Adipose tissue (tissue), 3 donors: Measurements from ENCODE around the gene MIDN. TPM values are rescaled to one million over a fixed set of nuclear protein-coding genes. Genes with fewer than 3 reads are reported as not detected.

ENCODE experiments used
- H3K27ac ChIP-seq: one replicate; pipeline ENCODE4 v1.5.1; 2013; ENCODE audit warnings: low read depth, low read length
- WGBS, 3 donors: extraction: QIAGEN DNeasy Blood & Tissue Kit; methylation state at CpG; one replicate each; pipeline ENCODE4 v1.1.7; 2013; 5-methylcytosine and 5-hydroxymethylcytosine counted together
- polyA plus RNA-seq, 3 donors: library from polyadenylated mRNA; stranded (reverse); fragments of 200-250 nt; gene quantifications; one replicate each; pipeline ENCODE4 v1.2.3, GENCODE V29; 2013
- donor health status: healthy with polysubstance abuse.
- donor health status: Bipolar disorder and iron deficiency.
- donor health status: healthy.

The MIDN gene
- polyA plus RNA-seq, 3 donors, result 22.8 to 95.5 (median 75.0) TPM

DNA sequence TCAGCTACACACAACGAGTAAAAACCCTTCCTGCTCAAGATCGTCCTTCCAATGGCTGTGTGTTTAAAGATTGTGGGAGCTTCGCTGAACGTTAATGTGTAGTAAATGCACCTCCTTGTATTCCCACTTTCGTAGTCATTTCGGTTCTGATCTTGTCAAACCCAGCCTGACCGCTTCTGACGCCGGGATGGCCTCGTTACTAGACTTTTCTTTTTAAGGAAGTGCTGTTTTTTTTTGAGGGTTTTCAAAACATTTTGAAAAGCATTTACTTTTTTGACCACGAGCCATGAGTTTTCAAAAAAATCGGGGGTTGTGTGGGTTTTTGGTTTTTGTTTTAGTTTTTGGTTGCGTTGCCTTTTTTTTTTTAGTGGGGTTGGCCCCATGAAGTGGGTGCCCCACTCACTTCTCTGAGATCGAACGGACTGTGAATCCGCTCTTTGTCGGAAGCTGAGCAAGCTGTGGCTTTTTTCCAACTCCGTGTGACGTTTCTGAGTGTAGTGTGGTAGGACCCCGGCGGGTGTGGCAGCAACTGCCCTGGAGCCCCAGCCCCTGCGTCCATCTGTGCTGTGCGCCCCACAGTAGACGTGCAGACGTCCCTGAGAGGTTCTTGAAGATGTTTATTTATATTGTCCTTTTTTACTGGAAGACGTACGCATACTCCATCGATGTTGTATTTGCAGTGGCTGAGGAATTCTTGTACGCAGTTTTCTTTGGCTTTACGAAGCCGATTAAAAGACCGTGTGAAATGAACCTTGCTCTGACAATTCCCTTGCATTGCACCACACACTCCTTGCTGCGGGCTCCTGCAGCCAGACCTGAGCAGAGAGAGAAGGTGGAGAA, 24.3 kb downstream of the MIDN start:
- H3K27ac ChIP-seq, result no peak overlapping the region

DNA sequence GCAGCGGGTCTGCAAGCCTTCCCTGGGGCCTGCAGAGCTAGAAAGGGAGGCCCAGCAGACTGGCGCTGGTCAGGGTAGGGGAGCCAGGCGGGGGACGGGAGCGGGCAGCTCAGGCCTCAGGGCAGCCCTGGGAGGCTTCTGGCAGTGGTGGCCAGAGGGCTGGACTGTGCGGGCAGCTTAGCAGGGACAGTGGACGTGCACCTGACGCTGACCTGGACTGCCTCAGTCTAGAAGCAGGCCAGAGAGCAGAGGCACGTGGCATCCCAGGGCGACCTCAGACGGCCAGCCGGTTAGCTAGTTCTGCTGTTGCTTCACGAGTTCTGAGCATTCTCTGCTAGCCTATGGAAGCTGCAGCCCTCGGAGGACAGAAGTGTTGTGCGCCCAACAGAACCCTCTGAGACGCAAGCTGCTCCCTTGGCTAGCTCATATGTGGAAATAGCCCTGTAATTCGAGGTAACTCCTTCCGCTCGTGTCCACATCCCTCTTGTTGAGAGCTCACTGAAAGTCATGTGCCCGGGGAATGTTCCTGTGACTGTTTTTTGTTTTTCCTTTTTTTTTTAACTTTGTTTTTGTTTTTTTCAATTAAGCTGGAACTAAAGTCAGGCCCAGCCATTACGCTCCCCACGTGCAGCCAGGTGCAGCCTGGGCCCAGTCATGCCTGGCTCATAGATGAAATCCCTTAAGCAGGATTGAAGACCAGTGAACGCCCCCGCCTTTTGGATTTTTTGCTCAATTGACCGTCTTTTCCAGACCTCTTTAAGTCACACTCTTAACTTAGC, 25.1 kb downstream of the MIDN start:
- 63 to 74% (median 65%) methylated on average over 25 of the region's 25 CpGs for WGBS, 3 donors
- H3K27ac ChIP-seq, result no peak overlapping the region

More for the DNA sequence above, 24.3 kb downstream of the MIDN start:
- 70 to 71% (median 70%) methylated on average over 33 of the region's 33 CpGs for WGBS, 3 donors

DNA sequence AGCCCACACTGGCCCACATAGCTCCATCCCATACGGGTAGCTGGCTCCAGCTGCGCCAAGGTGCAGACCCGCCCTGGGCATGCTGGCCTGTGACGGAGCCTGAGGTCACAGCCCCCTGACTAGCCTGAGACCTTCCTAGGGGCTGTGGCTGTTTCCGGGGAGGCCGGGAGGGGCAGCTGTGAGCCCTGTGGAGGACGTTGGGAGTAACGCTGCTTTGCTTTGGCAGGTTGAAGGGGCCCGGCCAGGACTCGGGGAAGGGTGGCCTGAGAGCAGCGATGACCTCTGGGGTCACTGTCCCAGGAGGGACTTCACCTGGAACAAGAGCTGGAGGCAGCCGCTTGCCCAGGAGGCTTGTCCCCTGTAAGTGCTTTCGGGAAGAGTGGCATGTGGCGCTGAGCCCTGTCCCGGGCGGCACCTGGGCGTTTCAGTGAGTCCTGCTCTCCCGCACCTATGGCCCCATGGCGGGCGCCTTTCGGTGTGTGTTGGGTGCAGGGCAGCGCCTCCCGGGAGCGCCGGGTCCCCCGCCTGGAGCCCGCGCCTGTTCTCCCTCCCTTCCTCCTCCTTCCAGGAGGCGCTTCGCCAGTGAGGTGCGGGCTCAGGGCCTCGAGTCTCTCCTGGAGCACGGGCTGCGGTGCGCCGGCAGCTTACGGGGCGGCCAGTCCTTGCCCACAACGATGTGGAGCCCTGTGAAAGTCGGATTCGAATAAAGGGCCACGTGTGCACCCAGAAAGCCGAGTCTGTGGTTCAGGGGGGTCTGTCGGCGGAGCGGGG, 25.9 kb downstream of the MIDN start:
- H3K27ac ChIP-seq, result no peak overlapping the region
- WGBS, 3 donors, result 77 to 85% (median 83%) methylated on average over 36 to 46 of the region's 46 CpGs

DNA sequence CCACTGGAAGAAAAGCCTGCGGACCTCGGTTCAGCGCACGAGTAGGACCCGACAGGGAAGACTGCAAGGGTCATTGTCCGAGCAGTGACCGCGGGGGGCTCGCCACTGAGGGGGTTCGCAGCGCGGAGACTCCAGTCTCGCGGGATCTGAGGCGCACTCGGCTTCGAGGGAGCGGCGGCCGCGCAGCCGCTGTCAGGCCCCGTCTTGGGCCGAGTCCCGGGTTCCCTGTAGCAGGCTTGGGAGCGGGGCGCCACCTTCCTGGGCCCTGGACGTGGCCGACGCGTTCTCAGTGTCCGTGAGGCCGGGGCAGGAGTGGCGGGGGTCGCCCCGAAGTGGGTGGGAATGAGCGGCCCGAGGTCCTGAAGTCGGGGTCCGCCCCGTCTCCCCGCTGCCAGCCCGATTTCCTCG, 26.5 kb downstream of the MIDN start:
- peak overlapping the region; percentile 34 for H3K27ac ChIP-seq
- WGBS, 3 donors, result 16 to 39% (median 26%) methylated on average over 41 to 44 of the region's 44 CpGs

DNA sequence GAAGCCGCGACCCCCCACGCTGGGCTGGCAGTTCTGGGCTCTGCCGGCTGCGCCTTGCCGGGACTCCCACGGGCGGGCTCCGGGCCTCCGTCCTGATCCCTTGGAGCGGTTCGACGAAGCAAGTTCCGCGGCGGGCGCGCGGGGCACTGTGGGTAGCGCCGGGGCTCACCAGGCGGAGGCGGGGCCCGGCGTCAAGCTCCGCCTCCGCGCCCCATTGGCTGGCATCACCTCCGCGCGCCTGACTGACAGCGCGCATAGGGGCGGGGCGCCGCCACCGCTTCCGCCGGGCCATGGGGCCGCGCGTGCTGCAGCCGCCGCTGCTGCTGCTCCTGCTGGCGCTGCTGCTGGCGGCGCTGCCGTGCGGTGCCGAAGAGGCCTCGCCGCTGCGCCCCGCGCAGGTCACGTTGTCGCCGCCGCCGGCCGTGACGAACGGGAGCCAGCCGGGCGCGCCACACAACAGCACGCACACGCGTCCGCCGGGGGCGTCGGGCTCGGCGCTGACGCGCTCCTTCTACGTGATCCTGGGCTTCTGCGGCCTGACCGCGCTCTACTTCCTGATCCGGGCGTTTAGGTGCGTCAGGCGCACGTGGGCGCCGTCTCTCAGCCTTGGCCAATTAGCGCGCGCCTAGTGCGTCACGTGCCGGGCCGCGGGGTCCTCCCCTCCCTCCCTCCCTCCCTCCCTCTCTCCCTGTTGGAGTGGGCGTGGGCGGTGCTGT, 27.0 kb downstream of the MIDN start, which contains the start of gene FAM174C:
Gene FAM174C (plus strand): TSS at position 271 of the 716 bp plus-strand sequence. CDS start 20 bp downstream, at position 291.
- WGBS, 3 donors, result 0 to 1% (median 0%) methylated on average over 68 to 98 of the region's 98 CpGs
- H3K27ac ChIP-seq, result peak within 1 kb of the TSS; percentile 67

DNA sequence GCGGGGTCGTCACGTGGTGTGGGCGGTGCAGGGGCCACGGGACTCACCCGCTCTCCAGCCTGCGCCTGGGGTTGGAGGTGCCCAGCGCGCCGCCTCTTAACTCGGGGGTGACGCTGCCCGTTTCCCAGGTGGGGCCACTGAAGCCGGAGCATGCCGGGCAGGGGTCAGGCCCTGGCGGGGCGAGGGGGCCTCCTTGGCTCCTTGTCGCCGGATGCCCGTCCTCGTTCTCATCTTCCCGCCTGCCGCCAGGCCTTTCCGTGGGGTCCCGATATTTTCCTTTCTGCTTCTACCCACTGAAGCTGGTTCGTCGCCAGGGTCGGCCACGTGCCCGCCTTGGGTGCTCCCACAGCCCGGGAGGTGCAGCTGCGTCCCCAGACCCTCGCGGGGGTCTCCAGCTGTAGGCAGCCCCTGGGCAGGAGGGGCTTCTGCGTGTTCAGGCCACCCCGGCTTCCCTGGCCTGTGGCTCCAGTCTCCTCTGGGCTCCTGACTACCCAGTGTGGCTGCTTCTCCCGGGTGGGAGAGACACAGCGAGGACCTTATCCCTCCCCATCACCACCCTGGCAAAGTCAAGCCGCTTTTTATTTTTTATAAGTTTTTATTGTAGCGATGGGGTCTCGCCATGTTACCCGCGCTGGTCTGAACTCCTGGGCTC, 27.7 kb downstream of the MIDN start:
- 9 to 11% (median 9%) methylated on average over 34 to 43 of the region's 43 CpGs for WGBS, 3 donors
- H3K27ac ChIP-seq, result peak overlapping the region; percentile 67

DNA sequence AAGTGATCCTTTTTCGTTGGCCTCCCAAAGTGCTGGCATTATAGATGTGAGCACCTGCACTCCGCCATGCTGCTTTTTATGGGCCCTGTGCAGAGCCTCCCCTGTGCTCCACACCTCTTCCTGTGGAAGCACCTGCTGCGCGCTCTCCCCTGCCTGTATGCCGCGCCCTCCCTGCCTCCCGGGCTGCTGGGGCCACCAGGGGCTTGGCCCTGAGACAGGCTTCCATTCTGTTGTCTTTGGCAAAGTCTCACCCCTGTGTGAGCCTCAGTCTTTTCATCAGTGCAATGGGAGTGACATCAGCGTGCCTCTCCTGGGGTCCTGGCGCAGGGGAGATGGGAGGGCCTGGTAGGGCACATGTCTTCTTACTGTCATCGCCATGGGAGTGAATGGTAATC, 28.2 kb downstream of the MIDN start:
- no peak overlapping the region for H3K27ac ChIP-seq
- WGBS, 3 donors, result 59 to 68% (median 63%) methylated on average over 10 of the region's 10 CpGs

DNA sequence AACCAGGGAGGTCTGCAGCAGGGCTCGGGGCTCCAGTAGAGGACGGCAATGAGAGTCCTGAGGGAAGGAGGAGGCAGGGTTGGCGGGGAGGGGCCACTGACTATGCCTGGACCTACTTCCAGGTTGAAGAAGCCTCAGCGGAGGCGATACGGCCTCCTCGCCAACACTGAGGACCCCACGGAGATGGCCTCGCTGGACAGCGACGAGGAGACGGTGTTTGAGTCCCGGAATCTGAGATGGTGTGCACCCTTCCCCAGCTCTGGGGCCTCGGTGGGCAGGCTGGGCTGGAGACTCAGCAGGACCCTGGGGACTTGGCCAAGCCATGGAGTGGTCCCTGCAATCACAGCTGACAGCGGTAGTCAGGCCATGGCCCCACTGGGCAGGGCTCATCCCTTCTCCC, 28.7 kb downstream of the MIDN start:
- H3K27ac ChIP-seq, result no peak overlapping the region

DNA sequence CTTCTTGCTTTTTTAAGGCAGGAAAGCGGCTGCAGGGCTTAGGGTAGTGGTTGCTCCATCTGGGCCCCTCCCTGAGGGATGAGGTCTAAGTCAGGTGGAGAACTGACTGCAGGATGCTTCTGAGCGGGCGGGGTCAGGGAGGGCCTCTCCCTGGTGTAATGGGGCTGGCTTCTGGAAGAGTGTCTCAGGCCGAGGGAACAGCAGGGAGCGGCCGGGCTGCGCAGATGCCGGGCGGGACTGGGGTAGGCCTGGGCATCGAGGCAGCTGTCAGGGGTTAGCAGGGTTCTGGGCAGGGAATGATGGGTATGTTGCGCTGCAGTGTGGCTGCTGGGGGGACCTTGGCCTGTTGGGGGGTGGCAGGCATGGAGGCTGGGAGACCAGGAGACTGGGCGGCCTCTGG, 29.7 kb downstream of the MIDN start:
- H3K27ac ChIP-seq, result no peak overlapping the region
- 86 to 91% (median 89%) methylated on average over 12 of the region's 12 CpGs for WGBS, 3 donors

More for the DNA sequence above, 28.7 kb downstream of the MIDN start:
- WGBS, 3 donors, result 93 to 95% (median 93%) methylated on average over 15 of the region's 15 CpGs

DNA sequence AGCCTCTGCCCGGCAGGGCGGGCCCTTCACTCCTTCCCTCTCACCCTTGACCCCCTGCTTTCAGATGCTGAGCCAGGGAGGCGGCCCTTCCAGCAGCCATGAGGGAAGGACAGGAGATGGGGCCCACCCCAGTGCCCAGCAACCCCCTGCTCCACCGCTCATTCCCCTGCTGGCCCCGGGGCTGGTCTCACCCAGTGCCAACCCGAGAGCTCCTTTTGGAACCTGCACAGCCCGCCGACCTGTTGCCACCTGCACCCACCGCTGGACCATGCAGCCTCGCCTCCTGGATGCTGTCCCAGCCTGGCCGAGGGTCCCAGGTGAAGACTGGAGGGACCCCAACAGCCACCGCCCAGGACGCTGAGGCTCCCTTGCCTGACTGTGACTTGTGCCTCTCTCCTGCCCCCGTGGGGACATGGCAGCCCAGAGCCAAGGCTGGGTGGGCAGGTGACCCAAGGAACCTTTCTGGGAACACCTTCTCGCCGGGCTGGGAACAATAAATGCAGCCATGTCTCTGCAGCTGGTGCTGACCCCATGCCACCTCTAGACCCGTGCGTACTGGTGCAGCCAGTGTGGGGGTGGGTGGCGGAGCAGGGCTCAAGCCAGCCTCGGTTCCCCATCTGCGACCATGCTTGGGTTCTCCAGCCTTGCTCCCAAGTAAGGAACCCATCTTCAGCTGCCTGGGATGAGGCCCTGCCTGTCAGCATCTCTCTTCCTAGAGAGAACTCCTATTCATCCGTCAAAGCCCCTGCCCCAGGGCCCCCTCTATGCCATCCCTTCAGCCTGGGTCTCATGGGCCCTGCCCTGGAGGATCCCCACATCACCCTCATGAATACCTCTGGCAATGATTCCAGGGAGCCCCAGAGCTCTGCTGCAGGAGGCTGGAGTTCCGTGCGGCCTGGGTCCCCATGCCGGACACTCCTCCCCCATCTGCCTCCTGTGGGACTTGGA, 30.6 kb downstream of the MIDN start:
- H3K27ac ChIP-seq, result no peak overlapping the region
- WGBS, 3 donors, result 85 to 91% (median 85%) methylated on average over 23 to 25 of the region's 25 CpGs

DNA sequence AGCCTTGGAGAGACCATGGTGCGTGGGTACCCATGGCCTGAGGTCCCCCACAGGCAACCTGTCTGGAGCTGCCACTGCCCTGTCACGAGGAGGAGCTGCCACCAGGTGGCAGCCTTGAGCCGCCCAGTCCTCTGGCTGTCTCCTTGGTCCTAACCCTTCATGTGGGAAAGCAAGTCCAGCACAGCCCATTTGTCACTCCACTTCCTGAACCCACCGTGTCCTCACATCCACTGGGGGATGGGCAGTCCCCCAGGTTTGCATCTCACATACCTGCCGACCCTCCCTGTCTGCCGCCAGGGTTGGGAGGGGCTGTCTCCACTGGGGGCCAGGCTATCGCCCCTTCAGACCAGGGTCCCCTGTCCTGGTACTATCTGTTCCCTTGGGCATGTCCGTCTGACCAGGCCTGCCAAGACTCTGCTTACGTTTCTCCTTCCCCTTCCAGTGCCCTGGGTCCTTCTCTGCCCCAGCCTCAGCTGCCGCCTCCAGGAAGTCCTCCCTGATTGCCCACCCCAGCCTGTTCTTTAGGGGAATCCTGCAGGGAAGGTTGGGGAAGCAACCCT, 31.5 kb downstream of the MIDN start:
- 27 to 43% (median 35%) methylated on average over 9 to 10 of the region's 10 CpGs for WGBS, 3 donors
- no peak overlapping the region for H3K27ac ChIP-seq

DNA sequence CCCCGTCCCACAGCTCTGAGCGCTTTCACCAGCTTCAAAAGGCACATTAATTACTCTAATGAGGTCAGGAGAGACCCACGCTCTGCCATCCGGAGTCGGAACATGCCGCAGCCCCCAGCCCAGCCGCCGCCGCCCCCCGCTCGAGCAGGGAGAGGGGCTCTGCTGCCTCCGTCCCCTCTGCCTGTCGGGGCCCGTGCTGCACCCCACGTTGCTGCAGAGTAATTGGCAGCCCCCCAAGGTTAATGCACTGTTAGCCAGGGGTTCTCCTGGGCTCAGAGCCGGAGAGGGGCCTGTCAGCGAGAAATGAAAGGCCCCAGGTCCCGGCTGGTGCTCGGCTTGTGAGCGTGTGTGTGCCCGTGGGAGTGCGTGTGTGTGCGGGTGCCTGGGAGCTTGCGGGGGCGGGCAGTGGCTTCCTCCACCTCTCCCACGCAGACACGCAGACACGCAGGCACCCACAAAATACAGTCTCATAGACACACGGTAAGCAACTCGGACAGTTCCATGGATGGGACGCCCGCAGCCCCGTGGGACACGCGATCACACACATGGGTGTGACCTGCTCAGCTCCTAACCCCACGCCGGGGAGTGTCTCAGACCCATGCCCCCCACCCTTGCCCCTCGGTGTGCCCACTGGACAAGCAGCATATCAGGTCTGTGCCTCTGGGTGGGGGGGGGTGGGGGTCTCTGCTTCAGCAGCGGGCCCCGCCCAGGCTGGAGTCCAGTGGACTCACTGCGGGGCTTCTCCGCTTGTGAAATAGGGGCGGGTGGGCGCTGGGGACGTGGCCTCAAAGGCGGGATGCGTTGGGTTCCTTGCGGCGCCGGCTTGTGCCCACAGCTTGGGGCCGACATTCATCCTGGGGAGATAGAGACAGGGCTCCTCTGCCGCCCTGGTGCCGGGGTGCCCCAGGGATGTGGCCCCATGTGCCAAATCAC, 32.5 kb downstream of the MIDN start:
- 78 to 84% (median 80%) methylated on average over 50 to 53 of the region's 53 CpGs for WGBS, 3 donors
- H3K27ac ChIP-seq, result no peak overlapping the region

DNA sequence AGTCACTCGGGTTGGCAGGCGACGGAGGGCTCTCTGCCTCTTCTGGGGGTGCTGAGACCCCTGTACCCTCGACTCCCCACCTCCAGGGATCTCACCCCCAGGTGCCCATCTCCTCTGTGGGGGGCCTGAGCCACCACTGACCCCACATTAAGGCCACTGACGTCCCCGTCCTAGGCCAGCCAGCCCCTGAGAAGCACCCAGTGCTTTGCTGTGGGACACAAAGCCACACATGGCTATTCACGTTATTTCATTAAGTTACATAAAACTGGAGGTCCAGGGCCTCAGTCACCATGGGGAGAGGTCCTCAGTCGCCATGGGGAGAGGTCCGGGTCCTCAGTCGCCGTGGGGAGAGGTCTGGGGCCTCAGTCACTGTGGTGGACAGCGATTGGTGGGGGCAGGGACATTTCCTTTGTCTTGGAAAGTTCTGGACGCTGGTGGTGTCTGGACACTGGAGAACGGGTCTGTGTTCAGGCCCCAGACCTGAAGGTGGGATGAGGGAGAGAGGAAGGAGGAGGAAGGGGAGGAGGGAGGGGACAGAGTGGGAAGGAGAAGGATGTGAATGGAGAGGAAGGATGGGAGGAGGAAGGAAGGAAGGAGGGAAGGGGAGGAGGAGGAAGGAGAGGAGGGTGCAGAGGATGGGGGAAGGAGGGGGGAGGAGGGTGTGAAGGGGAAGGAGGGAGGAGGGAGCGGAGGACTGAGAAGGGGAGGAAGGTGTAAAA, 33.3 kb downstream of the MIDN start:
- H3K27ac ChIP-seq, result no peak overlapping the region
- 63 to 68% (median 66%) methylated on average over 15 of the region's 15 CpGs for WGBS, 3 donors

DNA sequence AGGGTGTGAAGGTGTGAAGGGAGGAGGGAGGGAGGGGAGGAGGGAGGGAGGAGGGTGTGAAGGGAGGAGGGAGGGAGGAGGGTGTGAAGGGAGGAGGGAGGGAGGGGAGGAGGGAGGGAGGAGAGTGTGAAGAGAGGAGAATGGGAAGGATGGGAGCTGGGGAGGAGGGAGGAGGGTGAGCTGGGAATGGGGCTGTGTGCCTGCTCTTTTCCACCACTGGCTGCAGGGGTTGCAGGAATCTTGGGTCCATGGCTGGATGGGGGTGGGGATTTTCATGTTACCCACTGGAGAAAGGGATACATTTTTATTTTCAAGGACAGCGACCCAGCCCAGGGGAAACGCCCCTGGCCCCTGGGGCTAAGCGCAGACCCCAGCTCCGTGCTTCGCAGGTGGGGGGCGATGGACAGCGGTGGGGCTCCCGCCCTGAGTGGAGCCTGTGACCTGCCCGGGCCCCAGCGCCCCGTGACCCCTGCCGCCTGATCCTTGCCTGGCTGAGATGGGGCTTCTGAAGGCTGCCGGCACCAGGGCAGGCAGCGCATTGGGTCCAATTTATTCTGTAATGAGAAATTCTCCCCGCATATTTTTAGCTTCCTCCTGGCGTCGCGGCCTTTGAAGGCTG, 34.3 kb downstream of the MIDN start:
- 74 to 80% (median 75%) methylated on average over 18 of the region's 18 CpGs for WGBS, 3 donors
- H3K27ac ChIP-seq, result no peak overlapping the region
